GM21515 (cell line): ENCODE measurements around the gene KLC1.
"Not testable (repeated sequence)": the region's sequence is repeated elsewhere in the genome, so short reads cannot be mapped to it uniquely, and the experiment has no call there.

Experiments used
- ATAC-seq: cut with Tn5 transposase; IDR thresholded peaks from one replicate; pipeline ENCODE4 v1.9.1; 2021; ENCODE audit not compliant: unreplicated experiment

The KLC1 gene

DNA sequence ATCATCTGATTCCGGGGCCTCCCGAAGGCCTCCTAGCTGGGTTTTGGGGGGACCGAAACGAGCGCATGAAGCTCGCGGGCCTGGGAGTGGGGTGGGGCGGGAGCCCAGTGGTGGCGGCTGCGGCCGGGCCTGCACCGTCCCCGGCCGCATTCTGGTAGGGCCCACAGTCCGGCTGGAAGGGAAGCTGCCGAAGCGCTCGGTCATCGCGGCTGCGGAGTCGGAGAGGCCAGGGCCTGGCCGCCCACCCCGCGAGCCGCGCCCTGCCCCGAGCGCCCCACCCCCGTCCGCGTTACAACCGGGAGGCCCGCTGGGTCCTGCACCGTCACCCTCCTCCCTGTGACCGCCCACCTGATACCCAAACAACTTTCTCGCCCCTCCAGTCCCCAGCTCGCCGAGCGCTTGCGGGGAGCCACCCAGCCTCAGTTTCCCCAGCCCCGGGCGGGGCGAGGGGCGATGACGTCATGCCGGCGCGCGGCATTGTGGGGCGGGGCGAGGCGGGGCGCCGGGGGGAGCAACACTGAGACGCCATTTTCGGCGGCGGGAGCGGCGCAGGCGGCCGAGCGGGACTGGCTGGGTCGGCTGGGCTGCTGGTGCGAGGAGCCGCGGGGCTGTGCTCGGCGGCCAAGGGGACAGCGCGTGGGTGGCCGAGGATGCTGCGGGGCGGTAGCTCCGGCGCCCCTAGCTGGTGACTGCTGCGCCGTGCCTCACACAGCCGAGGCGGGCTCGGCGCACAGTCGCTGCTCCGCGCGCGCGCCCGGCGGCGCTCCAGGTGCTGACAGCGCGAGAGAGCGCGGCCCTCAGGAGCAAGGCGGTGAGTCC lies at the start of gene KLC1:
KLC1 (plus strand) TSS at position 528 of the 819 bp plus-strand sequence. CDS start 25,354 bp downstream, outside the sequence.
- peak; percentile 61 for ATAC-seq

DNA sequence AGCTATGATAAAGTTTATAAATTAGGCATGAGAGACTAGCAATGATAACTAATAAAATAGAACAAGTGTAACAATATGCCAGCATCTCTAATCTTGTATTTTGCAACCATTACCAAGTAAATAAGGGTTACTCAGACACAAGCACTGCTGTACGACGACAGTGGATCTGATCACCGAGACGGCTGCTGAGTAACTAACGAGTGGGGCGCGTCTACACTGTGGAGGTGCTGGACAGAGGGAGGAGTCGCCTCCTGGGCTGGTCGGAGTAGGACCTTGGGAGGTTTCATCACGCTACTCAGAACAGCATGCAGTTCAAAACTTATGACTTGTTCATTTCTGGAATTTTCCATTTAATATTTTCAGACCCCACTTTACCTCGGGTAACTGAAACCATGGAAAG lies 47.8 kb upstream of the KLC1 start:
- no peak for ATAC-seq

DNA sequence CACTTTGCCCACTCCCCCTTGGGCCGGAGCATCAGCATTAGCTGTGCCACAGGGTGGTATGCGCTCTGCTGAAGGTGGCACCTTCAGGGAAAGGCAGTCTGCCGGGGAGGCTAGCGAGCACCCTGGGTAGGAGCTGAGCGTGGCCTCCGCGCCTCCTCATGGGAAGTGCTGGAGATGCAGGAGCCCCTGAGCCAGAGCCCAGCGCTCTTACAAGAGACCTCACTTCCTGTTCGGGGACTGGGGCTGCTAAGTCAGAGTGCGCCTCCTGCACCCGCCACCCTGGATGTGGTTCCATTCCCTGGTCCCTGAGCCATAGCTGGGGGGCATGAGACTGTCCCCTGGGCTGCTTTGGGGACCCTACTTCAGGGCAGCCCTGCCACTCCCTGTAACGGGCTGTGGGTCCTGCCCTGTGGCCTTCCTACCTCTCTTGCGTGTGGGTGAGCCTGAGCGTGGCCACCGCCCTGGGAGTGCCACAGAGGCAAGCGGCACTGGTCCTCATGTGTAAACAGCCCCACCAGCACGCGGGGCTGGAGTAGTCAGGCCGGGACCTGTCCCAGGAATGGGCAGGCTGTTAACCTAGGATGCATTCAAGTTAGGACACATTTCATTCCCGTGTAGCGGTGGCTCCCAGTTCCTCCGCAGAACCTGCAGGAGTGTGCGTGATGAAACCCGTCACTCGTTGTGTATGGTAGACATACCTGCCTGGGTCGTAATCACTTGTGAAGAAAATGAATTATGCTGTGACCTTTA lies 46.9 kb upstream of the KLC1 start:
- ATAC-seq = no peak

DNA sequence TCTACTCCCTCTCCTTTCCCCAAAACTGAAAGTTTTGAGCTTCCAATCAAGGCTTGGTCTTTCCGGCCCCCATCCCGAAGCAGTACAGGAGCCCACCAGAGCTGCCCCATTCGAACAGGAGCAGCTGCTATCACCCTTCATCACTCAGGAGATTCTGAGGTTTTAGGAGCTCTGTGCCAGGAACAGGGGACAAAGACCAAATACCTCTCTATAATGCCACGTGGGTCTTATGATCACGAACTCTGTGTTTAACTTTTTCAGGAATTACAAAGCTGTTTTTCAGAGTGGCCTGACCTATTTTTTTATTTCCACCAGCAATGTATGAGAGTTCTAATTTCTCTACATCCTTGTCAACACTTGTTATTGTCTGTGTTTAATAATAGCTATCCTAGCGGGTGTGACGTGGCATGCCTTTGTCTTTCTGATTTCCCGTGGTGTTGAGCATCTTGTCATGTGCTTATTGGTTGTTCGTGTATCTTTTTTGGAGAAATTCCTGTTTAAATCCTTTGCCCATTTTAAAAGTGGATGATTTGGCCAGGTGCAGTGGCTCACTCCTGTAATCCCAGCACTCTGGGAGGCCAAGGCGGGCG lies 44.6 kb upstream of the KLC1 start:
- ATAC-seq = no peak

DNA sequence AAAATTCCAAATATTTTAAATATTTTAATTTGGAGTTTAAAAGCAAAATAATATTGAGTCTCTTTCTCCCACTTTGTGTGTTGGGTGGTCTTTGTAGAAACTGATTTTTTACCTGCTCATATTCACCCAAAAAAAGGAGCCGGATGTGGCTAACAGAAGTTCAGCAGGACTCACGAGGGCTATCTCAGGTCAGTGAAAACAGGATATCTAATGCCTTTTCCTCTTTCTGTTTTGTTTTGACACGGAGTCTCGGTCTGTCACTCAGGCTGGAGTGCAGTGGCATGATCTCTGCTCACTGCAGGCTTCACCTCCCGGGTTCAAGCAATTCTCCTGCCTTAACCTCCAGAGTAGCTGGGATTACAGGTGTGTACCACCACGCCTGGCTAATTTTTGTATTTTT lies 35.4 kb upstream of the KLC1 start:
- peak; percentile 77 for ATAC-seq

DNA sequence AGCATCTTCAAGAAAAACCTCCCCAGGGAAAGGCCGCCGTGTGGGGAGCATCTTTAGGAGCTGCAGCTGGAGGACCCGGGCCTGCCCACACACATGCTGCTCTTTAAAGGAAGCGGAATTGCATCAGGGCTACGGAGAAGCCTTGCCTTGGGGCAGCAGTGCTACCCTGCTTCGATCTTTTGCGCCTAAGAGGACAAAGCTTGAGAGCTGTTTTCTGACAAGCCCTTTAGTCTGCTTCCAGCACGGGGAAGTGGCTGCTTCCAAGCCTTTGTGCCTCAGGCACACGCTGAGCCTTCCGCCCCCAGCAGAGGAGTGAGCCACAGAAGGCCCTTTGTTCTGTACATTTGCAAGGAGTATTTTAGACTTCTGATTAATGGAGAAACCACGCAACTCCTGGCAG lies 34.7 kb upstream of the KLC1 start:
- no peak for ATAC-seq

DNA sequence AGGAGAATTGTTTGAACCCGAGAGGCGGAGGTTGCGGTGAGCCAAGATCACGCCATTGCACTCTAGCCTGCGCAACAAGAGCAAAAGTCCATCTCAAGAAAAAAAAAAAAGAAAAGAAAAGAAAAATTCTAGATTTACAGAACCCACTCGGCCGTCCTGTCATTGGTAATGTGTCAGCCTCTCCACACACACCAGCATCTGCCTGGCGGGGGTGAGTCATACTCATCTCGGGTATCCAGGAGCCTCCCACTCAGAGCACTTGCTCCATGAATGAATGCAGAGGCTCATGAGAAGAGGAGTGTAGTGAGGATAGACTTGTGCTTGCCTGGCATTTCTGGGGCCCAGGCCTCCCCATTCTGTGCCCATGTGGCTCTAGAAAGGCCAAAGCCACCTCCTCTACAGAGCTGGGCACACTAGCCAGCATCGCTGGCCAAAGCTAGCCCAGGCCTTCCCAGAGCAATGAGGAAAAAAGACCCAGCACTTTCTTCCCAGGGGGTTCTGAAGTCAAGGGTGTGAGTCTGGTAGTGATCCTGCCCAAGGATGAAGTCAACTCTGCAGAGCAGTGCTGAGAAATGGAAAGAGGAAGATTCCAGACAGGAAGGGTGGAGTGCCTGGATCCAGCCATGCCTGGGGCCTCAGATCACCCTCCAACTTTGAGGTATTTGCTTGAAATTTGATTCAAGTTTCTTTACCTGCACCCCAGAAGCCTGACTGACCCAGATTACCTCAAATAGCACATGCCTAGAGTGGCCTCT lies 31.2 kb upstream of the KLC1 start:
- no peak for ATAC-seq

DNA sequence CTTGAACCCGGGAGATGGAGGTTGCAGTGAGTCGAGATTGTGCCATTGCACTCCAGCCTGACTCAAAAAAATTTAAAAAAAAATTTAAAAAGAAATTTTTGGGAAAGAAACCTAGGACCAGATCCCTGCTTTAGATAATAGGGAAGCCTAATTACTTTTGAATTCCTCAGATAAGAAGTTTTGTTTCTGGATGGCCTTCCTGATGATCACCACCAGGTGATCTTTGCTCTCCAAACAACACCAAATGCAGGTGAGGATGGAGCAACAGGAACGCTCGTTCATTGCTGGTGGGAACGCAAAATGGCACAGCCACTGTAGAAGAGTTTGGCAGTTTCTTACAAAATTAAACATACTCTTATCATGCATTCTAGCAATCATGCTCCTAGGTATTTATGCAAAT lies 28.5 kb upstream of the KLC1 start:
- ATAC-seq = no peak

DNA sequence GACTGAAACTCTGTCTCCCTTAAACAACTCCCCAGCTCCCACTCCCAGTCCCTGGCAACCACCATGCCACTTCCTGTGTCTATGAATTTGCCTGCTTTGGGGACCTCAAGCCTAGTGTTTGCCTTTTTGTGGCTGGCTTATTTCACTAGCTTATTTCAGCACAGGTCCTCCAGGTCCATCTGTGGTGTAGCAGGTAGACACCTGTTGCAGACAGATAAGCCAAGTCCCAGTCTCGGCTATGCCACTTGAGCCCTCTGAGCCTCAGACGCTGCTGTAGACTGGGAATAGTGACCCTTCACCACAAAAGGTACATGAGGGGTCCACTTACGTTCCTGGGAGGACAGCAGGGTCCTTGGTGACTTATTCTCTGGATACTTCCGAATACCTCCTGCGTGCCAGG lies 24.4 kb upstream of the KLC1 start:
- ATAC-seq = no peak

DNA sequence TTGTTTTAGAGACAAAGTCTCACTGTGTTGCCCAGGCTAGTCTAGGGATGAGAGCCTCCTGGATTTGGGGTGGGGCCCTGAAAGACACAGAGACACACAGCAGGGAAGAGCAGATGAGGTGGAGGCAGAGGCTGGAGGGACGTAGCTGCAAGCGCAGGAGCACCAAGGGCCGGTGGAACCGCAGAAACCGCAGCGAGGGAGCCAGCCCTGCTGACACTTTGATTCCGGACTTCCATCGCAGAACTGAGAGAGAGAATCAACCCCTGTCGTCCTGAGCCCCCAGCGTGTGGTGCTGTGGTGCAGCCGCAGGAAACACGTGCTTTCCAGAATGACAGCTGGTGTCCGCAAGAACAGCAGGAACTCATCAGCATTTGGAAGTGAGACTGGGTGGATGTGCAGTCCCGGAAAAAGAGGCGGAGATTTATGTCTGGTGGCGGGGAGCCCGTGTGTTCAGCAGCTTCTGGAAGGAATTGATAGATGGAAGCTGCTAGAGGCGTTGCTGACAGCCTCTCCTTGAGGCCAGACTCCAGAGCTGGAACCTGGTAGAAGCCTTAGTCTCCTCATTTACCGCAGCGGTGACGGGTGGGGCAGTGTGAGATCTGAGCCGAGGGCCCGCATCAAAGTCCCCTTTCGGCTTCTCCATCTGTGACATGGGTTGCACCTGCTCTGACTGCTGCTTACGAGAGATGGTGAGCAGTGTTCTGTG lies 21.9 kb upstream of the KLC1 start:
- peak; percentile 81 for ATAC-seq

DNA sequence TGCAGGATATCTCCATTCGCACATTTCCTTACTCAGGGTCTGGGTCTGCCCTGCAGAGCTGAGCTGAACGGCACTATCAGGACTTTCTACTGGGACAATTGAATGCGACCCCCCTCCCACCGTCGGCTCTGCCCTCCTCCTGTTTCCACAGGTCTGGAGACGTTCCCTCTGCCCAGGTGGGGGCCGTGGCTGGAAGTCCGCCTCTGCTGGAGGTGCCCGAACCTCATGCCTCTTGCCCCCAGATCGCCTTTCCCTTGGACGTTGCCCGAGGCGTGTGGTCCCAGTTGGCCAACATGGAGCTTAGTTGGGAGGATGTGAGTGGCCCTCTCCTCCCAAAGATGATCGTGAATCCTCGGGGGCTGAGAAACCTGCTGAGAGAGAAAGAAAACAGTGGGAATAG lies 21.2 kb upstream of the KLC1 start:
- no peak for ATAC-seq

DNA sequence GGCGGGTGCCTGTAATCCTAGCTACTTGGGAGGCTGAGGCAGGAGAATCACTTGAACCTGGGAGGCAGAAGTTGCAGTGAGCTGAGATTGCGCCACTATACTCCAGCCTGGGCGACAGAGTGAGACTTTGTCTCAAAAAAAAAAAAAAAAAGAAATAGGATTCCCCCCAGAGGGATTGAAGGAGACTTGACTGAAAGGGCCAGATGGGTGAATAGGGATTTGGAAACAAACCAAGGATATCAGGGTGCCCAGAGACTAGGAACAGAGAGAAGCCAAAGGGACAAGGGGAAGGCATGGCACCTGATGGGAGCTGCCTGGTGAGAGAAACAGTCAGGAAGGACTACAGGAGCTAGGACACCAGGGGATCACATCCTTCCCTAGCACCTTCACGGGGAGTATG lies 19.9 kb upstream of the KLC1 start:
- ATAC-seq = not testable (repeated sequence)

DNA sequence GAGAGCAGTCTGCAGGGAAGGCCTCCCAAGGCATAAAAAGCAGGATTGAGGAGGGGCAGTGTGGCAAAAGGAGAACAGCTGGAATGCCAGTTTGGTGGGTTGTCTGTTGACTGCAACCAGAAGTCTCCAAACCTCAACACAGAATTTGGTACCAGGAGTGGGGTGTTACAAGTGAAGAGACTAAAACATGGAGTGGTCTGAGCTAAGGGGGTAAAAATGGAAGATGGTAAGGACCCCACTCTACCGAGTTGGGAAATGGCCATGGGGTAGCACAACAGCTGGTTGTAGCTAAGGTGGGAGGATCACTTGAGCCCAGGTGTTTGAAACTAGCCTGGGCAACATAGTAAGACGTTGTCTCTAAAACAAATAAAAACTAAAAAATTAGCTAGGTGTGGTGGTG lies 17.8 kb upstream of the KLC1 start:
- ATAC-seq = no peak

DNA sequence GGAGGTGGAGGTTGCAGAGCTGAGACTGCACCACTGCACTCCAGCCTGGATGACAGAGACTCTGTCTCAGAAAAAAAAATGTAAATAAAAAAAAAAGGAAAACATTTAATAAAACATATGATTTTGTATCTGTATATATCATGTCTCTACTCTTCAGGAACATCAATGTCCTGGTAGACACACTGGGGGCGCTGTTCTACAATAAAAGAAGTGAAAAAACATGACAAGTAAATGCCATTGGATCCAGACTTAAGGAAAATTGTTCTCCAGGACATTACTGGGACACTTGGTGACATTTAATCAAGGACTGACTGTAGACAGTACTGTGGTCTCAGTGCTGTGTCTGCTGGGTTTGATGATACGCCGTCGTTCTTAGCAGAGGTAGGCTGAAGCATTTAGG lies 15.5 kb upstream of the KLC1 start:
- ATAC-seq = no peak

DNA sequence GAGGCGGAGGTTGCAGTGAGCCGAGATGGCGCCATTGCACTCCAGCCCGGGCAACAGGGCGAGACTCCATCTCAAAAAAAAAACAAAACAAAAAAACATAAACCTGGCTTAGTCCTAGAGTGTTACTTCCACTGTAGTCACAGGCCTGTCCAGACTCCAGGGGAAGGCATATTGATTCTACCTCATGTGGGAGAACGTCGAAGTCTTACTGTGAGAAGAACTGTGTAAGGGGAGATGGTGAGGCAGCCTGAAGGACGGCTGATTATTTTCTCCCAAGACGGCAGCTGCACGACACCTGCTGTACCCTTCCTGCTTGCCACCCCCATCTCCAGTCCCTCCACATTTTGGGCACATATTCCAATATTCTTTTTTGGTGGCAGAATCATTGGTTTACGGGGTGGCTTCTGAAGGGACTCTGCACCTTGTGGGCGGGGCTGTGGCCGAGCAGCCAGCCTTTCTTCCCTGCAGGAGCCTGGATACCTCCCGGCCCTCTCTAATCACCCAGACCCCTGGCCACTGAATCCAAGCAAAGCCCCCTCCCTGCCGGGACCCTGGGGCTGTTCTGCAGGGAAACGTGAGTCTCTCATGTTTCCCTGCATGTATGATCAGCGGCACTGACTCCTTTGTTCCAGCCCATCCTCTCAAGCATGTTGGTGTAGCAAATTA lies 12.2 kb upstream of the KLC1 start:
- no peak for ATAC-seq

DNA sequence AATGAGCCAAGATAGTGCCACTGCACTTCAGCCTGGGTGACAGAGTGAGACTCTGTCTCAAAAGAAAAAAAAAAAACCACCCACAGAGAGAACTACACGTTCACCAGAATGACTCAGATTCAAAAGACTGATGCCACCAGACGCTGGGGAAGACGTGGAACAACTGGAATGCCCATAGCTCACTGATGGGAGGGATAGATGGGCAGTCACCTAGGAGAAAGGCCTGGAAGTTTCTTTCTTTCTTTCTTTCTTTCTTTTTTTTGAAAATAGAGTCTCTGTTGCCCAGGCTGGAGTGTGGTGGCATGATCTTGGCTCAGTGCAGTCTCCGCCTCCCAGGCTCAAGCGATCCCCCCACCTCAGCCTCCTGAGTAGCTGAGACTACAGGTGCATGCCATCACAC lies 10.0 kb upstream of the KLC1 start:
- ATAC-seq = no peak

DNA sequence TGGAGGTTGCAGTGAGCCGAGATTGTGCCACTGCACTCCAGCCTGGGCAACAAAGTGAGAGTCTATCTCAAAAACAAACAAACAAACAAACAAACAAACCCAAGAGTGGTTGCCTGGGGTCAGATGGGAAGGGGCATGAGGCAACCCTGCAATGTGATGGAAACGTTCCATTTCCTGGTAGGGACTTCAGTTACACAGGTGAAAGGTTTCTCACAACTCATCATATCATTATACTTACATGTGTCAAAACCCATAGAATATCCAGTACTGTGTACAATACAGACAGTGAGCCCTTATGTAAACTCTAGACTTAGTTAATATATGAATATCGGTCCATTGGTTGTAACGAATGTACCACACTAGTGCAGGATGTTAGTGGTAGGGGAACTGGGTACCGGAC lies 7.2 kb upstream of the KLC1 start:
- ATAC-seq = no peak

DNA sequence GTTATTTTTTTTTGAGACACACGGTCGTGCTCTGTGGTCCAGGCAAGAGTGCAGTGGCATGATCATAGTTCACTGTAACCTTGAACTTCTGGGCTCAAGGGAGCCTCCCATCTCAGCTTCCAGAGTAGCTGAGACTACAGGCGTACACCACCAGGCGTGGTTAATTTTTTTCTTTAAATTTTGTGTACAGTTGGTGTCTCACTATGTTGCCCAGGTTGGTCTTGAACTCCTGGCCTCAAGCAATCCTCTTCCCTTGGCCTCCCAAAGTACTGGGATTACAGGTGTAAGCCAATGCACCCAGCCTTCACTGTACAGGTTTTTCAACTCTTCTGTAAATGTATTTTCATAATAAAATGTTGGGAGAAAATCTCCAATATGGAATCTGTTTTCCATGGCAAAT lies 5.7 kb upstream of the KLC1 start:
- no peak for ATAC-seq

DNA sequence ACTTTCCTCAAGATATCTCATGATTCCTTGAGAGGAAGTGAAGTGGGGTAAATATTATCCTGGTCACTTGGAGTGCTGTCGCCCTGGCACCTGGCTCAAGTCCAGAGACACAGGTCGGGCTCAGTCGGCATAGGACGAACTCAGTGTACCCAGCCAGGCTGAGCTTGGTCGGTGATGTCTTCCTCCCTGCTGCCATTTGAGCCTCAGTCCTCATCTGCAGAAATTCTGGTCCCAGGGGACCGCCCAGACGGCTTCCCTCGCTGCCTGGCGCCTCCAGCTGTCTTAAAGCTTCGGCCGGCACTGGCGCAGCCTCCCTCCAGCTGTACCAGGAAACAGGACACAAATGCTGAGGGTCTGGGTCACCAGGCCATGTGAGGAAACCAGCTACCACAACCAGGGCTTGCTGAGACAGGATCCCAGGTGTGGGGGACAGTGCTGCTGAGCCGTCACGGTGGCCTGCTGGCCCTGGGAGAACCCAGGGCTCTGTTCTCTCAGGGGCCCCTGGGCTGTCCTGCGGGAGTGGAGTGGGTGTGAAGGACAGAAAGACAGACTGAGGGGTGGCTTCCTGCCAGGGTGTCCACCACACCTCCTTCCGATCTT lies 5.0 kb upstream of the KLC1 start:
- no peak for ATAC-seq

DNA sequence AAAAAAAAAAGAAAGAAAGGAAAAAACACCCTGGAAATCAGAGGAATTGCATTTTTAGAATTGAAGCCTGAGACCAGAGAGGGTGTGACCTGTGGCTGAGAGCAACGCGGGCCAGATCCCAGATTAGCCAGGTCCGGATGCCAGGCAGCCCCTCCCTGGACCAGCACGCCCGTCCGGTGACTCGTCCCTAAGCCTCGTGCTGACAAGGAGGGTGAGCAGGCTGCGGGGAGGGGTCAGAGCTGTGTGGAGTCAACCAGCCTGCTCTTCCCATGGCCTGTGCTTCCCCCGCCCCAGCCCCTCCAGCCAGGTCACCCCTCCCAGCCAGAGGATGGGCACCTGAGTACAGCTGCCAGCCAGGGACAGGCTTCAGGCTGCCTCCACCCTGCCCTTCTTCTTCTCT lies 4.2 kb upstream of the KLC1 start:
- ATAC-seq = no peak
